Measurements from ENCODE around the gene CSNK1A1L. TPM values are rescaled to one million over a fixed set of nuclear protein-coding genes. Genes with fewer than 3 reads are reported as not detected.
A peak's percentile ranks its signal among the peaks of the same experiment; 100 is the strongest.
"Not testable (repeated sequence)": the region's sequence is repeated elsewhere in the genome, so short reads cannot be mapped to it uniquely, and the experiment has no call there.

The CSNK1A1L gene
- total RNA-seq, 1 experiment from 2014 or later: not detected

DNA sequence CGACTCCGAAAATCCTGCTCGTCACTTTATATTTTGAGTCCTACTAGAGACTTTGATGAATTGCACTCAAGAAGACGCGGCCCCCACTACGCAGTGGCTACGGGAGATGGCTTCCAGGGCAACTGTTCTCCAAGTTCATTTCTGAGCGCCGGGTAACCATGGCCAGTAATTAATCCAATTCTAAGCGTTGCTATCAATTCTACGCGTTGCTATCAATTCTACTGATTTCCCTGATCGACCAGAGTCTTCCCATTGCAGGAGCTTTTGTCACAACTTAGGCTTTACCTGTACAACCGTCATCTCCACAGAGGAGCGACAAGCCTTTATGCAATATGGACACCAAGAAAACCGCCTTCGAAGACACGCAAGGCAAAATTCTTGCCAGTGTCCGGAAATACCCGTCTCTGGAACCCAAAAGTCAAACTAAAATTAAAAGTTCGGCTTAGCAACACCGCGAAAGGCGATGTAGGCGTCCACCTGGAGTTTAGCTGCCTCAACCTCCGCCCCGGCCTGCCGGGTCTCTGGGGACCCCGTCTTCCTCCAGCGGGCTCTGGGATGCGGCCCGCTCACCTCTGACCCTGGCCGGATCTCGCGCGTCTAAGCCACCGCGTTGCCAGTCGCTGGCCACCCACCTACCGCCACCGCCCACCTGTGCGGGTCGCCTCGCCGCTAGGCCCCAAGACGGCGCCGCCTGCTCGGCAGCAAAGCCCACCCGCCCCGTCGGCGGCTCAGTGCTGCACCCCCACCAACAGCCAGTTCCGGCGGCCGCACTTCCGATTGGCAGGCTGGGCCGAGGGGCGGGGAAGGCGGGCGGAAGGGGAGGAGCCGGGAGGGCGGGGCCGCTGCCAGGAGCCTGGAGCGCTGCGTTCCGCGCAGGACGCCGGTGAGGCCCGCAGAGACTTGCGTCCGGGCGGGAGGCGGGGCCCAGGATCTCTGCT is 46.3 kb downstream of the CSNK1A1L start, which contains the start of gene SUPT20H:
TSS of gene SUPT20H (minus strand) at position 779 of the 938 bp plus-strand sequence. CDS start 8,198 bp downstream, outside the sequence.
- DNase-seq (ENCODE audit: low read depth): peak; percentile 84

DNA sequence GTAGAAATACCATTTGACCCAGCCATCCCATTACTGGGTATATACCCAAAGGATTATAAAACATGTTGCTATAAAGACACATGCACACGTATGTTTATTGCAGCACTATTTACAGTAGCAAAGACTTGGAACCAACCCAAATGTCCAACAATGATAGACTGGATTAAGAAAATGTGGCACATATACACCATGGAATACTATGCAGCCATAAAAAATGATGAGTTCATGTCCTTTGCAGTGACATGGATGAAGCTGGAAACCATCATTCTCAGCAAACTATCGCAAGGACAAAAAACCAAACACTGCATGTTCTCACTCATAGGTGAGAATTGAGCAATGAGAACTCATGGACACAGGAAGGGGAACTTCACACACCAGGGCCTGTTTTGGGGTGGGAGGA is 49.2 kb downstream of the CSNK1A1L start:
- DNase-seq (ENCODE audit: low read depth): not testable (repeated sequence)

Other genes starting within 250 kb of the CSNK1A1L start
- 4.0 and 5.8 TPM in 2 replicates for gene SMAD9, start 185.4 kb downstream of the CSNK1A1L start, total RNA-seq (2014; rRNA removed; shearing (Covaris generic))
- gene ALG5, start 106.3 kb downstream of the CSNK1A1L start, total RNA-seq (2014; rRNA removed; shearing (Covaris generic)): 32.0 and 45.3 TPM in 2 replicates
- gene EXOSC8, start 104.9 kb downstream of the CSNK1A1L start, total RNA-seq (2014; rRNA removed; shearing (Covaris generic)): 48.7 and 77.5 TPM in 2 replicates
- 47.1 and 49.2 TPM in 2 replicates for gene SUPT20H, start 46.0 kb downstream of the CSNK1A1L start, total RNA-seq (2014; rRNA removed; shearing (Covaris generic))

Data from M059J (cell line).